HEK293 (cell line): Measurements from ENCODE around the gene EFCAB11.

ENCODE experiments used
- BCL11B ChIP-seq: fragments of 450-650 bp; formaldehyde crosslinking; IDR thresholded peaks from 2 replicates; pipeline ENCODE4 v1.5.1; 2016; ENCODE audit warnings: low read depth, missing biosample characterization, missing genetic modification characterization
- GLI4 ChIP-seq: fragments of 450-650 bp; formaldehyde crosslinking; IDR thresholded peaks from 2 replicates; pipeline ENCODE4 v1.5.1; 2016; ENCODE audit warnings: missing biosample characterization, missing genetic modification characterization
- IKZF3 ChIP-seq: fragments of 450-650 bp; IDR thresholded peaks from 2 replicates; pipeline ENCODE4 v1.5.0; 2018; ENCODE audit warnings: missing biosample characterization, mild to moderate bottlenecking, missing genetic modification characterization, moderate library complexity
- REST ChIP-seq: fragments of 450-650 bp; formaldehyde crosslinking; IDR thresholded peaks from 2 replicates; pipeline ENCODE4 v1.5.1; 2016; ENCODE audit warnings: missing biosample characterization, missing genetic modification characterization
- ZBTB11 ChIP-seq: fragments of 450-650 bp; formaldehyde crosslinking; conservative IDR thresholded peaks from 2 replicates; pipeline ENCODE4 v1.5.1; 2016; ENCODE audit warnings: low read depth, missing biosample characterization, missing genetic modification characterization
- ZNF146 ChIP-seq: fragments of 450-650 bp; formaldehyde crosslinking; IDR thresholded peaks from 2 replicates; pipeline ENCODE4 v1.5.1; 2016; ENCODE audit warnings: missing biosample characterization, missing genetic modification characterization
- ZNF174 ChIP-seq: fragments of 450-650 bp; formaldehyde crosslinking; IDR thresholded peaks from 2 replicates; pipeline ENCODE4 v1.5.0; 2017; ENCODE audit warnings: missing biosample characterization, mild to moderate bottlenecking, missing genetic modification characterization
- ZNF221 ChIP-seq: fragments of 450-650 bp; formaldehyde crosslinking; IDR thresholded peaks from 2 replicates; pipeline ENCODE4 v1.5.1; 2017; ENCODE audit warnings: missing biosample characterization, missing genetic modification characterization, borderline replicate concordance
- ZNF518A ChIP-seq: fragments of 450-650 bp; formaldehyde crosslinking; conservative IDR thresholded peaks from 2 replicates; pipeline ENCODE4 v1.5.1; 2016; ENCODE audit warnings: low read depth, missing biosample characterization, missing genetic modification characterization
- ZNF544 ChIP-seq: fragments of 450-650 bp; formaldehyde crosslinking; IDR thresholded peaks from 2 replicates; pipeline ENCODE4 v1.5.0; 2017; ENCODE audit warnings: missing biosample characterization, missing genetic modification characterization
- TF ChIP-seq, protein P1 (sequence below): fragments of 450-650 bp; formaldehyde crosslinking; IDR thresholded peaks from 2 replicates; pipeline ENCODE4 v1.5.1; 2016; ENCODE audit warnings: missing biosample characterization, missing genetic modification characterization
- TF ChIP-seq, protein P2 (sequence below): fragments of 450-650 bp; formaldehyde crosslinking; IDR thresholded peaks from 2 replicates; pipeline ENCODE4 v1.5.1; 2016; ENCODE audit warnings: missing biosample characterization, missing genetic modification characterization

DNA sequence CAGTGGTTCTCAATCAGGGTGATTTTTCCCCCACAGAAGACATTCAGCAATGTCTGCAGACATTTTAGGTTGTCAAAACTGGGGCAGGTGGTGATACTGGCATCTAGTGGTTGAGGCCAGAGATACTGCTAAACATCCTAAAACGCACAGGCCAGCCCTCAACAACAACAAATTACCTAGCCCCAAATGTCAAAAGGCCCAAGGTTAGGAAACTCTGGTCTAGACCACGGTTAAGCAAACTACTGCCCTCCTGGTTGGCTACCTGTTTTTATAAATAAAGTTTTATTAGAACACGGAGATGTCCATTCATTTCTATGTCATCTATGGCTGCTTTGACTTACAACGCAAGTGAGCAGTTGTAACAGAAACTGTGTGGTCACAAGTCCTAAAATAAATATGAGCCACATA lies 186.7 kb downstream of the EFCAB11 start:
- no peak for TF ChIP-seq IKZF3 (tag by site-specific recombination)
- TF ChIP-seq ZNF544 (tag by site-specific recombination), result no peak
- TF ChIP-seq GLI4 (tag by site-specific recombination), result no peak
- no peak for TF ChIP-seq ZNF221
- no peak for TF ChIP-seq ZNF174 (tag by site-specific recombination)
- no peak for TF ChIP-seq BCL11B
- TF ChIP-seq, protein P1, sequence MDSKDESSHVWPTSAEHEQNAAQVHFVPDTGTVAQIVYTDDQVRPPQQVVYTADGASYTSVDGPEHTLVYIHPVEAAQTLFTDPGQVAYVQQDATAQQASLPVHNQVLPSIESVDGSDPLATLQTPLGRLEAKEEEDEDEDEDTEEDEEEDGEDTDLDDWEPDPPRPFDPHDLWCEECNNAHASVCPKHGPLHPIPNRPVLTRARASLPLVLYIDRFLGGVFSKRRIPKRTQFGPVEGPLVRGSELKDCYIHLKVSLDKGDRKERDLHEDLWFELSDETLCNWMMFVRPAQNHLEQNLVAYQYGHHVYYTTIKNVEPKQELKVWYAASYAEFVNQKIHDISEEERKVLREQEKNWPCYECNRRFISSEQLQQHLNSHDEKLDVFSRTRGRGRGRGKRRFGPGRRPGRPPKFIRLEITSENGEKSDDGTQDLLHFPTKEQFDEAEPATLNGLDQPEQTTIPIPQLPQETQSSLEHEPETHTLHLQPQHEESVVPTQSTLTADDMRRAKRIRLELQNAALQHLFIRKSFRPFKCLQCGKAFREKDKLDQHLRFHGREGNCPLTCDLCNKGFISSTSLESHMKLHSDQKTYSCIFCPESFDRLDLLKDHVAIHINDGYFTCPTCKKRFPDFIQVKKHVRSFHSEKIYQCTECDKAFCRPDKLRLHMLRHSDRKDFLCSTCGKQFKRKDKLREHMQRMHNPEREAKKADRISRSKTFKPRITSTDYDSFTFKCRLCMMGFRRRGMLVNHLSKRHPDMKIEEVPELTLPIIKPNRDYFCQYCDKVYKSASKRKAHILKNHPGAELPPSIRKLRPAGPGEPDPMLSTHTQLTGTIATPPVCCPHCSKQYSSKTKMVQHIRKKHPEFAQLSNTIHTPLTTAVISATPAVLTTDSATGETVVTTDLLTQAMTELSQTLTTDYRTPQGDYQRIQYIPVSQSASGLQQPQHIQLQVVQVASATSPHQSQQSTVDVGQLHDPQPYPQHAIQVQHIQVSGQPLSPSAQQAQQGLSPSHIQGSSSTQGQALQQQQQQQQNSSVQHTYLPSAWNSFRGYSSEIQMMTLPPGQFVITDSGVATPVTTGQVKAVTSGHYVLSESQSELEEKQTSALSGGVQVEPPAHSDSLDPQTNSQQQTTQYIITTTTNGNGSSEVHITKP, result no peak
- TF ChIP-seq, protein P2, sequence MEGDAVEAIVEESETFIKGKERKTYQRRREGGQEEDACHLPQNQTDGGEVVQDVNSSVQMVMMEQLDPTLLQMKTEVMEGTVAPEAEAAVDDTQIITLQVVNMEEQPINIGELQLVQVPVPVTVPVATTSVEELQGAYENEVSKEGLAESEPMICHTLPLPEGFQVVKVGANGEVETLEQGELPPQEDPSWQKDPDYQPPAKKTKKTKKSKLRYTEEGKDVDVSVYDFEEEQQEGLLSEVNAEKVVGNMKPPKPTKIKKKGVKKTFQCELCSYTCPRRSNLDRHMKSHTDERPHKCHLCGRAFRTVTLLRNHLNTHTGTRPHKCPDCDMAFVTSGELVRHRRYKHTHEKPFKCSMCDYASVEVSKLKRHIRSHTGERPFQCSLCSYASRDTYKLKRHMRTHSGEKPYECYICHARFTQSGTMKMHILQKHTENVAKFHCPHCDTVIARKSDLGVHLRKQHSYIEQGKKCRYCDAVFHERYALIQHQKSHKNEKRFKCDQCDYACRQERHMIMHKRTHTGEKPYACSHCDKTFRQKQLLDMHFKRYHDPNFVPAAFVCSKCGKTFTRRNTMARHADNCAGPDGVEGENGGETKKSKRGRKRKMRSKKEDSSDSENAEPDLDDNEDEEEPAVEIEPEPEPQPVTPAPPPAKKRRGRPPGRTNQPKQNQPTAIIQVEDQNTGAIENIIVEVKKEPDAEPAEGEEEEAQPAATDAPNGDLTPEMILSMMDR (tag by site-specific recombination), result no peak
- TF ChIP-seq REST (tag by site-specific recombination), result no peak
- TF ChIP-seq ZNF518A (tag by site-specific recombination), result no peak
- no peak for TF ChIP-seq ZNF146 (tag by site-specific recombination)
- no peak for TF ChIP-seq ZBTB11 (tag by site-specific recombination)
